ENCODE data around the gene MINDY4.

DNA sequence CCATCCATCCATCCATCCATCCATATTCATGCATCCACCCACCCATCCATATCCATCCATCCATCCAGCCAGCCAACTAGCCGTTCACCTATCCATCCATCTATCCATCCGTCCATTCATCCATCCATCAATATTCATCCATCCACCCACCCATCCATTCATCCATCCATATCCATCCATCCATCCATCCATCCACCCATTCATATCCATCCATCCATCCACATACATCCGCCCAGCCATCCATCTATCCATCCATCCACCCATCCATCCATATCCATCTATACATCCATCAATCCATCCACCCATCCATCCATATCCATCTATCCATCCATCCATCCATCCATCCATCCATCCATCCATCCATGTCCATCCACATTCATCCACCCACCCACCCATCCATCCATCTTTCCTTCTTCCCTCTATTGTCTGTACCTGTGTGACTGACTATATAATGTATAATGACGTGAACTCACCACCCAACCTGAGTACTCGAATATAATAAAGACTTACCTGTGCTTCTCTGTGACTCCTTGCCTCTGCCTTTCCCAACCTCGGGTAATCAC is 16.8 kb upstream of the MINDY4 start:
- TF ChIP-seq, protein P1, sequence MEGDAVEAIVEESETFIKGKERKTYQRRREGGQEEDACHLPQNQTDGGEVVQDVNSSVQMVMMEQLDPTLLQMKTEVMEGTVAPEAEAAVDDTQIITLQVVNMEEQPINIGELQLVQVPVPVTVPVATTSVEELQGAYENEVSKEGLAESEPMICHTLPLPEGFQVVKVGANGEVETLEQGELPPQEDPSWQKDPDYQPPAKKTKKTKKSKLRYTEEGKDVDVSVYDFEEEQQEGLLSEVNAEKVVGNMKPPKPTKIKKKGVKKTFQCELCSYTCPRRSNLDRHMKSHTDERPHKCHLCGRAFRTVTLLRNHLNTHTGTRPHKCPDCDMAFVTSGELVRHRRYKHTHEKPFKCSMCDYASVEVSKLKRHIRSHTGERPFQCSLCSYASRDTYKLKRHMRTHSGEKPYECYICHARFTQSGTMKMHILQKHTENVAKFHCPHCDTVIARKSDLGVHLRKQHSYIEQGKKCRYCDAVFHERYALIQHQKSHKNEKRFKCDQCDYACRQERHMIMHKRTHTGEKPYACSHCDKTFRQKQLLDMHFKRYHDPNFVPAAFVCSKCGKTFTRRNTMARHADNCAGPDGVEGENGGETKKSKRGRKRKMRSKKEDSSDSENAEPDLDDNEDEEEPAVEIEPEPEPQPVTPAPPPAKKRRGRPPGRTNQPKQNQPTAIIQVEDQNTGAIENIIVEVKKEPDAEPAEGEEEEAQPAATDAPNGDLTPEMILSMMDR (IDR thresholded peaks at IDR 0.05): no peak
- no peak for TF ChIP-seq EZH2 (IDR thresholded peaks at IDR 0.05; ENCODE audit: borderline replicate concordance, insufficient read depth, low read depth, low read length, poor library complexity, severe bottlenecking)
